ENCODE data around the gene KIF5A.
"Not testable (repeated sequence)": the region's sequence is repeated elsewhere in the genome, so short reads cannot be mapped to it uniquely, and the experiment has no call there.

Gene KIF5A
- total RNA-seq: 0 to 6.7 (median 0) reads per million in 17 experiments

- DNase-seq: peak in 2 of 4 experiments; percentile 22 to 40
Measured at GRCh38 chr12:57549909-57550640, at the start of gene KIF5A. KIF5A (plus strand) TSS chr12:57550044; CDS start chr12:57550272, 228 bp downstream.

GRCh38 chr12:57500213-57500612, 49.6 kb upstream of the KIF5A start:
- no peak for DNase-seq

GRCh38 chr12:57502311-57502969, 47.4 kb upstream of the KIF5A start:
- DNase-seq: not testable (repeated sequence)

GRCh38 chr12:57506541-57506940, 43.3 kb upstream of the KIF5A start:
- DNase-seq: not testable (repeated sequence)

GRCh38 chr12:57507796-57508195, 42.0 kb upstream of the KIF5A start:
- DNase-seq: not testable (repeated sequence)

GRCh38 chr12:57511161-57511560, 38.7 kb upstream of the KIF5A start:
- DNase-seq: no peak

GRCh38 chr12:57511588-57512325, 38.1 kb upstream of the KIF5A start:
- no peak for DNase-seq

GRCh38 chr12:57512665-57513064, 37.2 kb upstream of the KIF5A start:
- no peak for DNase-seq

- DNase-seq: no peak
Measured at GRCh38 chr12:57513266-57513665, 36.6 kb upstream of the KIF5A start.

- DNase-seq: not testable (repeated sequence)
Measured at GRCh38 chr12:57513677-57514076, 36.2 kb upstream of the KIF5A start.

- not testable (repeated sequence) for DNase-seq
Measured at GRCh38 chr12:57514246-57514645, 35.6 kb upstream of the KIF5A start.

- no peak for DNase-seq
Measured at GRCh38 chr12:57514720-57515407, 35.0 kb upstream of the KIF5A start.

GRCh38 chr12:57515408-57515933, 34.4 kb upstream of the KIF5A start:
- no peak for DNase-seq

- DNase-seq: no peak
Measured at GRCh38 chr12:57515934-57516541, 33.8 kb upstream of the KIF5A start.

GRCh38 chr12:57516617-57517153, 33.2 kb upstream of the KIF5A start:
- no peak for DNase-seq

GRCh38 chr12:57517187-57517586, 32.7 kb upstream of the KIF5A start:
- DNase-seq: no peak

- DNase-seq: not testable (repeated sequence)
Measured at GRCh38 chr12:57517718-57518117, 32.1 kb upstream of the KIF5A start.

GRCh38 chr12:57518176-57518919, 31.5 kb upstream of the KIF5A start:
- DNase-seq: peak in 2 of 4 experiments; percentile 8 to 25

GRCh38 chr12:57518920-57519795, 30.7 kb upstream of the KIF5A start:
- DNase-seq: peak in 3 of 4 experiments; percentile 48 to 62 (median 56)

GRCh38 chr12:57519796-57520052, 30.1 kb upstream of the KIF5A start:
- peak in 1 of 4 experiments; percentile 51 for DNase-seq
